HG02885 (cell line): ENCODE measurements around the gene LKAAEAR1.
"Not testable (repeated sequence)": the region's sequence is repeated elsewhere in the genome, so short reads cannot be mapped to it uniquely, and the experiment has no call there.

Experiments used
- ATAC-seq: cut with Tn5 transposase; IDR thresholded peaks from one replicate; pipeline ENCODE4 v1.9.1; 2021; ENCODE audit warnings: mild to moderate bottlenecking; ENCODE audit not compliant: unreplicated experiment, poor library complexity

LKAAEAR1 gene

DNA sequence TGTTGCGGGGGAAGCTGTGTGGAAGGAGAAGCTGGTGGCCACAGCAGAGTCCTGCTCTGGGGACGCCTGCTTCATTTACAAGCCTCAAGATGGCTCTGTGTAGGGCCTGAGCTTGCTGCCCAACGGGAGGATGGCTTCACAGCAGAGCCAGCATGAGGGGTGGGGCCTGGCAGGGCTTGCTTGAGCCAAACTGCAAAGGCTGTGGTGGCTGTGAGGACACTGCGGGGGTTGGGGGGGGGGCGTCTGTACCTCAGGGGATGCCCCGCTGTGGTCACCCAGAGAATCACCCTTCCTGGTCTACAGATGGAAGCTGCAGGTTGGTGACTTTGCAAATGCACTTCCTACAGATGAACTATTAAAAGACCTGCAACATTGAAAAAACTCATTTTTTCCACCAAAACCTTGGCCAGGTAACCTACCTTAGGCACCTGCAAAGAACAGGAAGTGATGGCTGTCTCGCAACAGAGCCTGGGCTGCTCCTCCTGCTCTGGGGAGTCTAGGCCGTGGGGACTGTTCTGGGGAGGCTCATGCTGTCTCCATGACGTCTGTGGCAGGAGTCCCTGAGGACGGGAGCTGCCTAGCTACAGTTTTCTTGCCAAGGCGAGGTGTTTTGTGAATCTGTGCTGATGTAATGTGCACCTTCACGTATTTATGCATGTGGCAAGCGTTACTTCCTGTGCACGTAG, 15.8 kb upstream of the LKAAEAR1 start:
- ATAC-seq: no peak

DNA sequence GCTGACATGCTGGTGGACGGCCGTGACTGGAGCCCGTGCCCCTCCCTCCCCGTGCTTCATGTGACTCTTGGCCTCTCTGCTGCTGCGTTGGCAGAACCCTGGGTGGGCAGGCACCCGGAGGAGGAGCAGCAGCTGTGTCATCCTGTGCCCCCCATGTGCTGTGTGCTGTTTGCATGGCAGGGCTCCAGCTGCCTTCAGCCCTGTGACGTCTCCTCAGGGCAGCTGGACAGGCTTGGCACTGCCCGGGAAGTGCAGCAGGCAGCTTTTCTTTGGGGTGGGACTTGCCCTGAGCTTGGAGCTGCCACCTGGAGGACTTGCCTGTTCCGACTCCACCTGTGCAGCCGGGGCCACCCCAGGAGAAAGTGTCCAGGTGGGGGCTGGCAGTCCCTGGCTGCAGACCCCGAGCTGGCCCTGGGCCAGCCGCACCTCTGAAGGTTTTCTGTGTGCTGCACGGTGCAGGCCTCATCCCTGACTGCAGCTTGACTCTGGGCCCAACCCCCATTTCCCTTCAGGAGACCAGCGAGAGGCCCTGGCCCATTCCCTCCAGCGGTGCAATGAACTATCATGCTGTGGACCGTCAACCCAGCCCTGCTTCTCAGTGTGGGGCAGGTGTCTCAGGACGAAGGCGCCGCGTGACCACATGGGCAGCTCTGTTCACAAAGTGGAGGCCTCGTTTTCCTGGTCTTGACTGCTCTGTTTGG, 15.0 kb upstream of the LKAAEAR1 start:
- ATAC-seq: no peak

DNA sequence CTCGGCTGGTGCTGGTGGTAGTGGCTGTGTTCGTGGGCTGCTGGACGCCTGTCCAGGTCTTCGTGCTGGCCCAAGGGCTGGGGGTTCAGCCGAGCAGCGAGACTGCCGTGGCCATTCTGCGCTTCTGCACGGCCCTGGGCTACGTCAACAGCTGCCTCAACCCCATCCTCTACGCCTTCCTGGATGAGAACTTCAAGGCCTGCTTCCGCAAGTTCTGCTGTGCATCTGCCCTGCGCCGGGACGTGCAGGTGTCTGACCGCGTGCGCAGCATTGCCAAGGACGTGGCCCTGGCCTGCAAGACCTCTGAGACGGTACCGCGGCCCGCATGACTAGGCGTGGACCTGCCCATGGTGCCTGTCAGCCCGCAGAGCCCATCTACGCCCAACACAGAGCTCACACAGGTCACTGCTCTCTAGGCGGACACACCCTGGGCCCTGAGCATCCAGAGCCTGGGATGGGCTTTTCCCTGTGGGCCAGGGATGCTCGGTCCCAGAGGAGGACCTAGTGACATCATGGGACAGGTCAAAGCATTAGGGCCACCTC, 14.3 kb upstream of the LKAAEAR1 start:
- ATAC-seq: no peak

DNA sequence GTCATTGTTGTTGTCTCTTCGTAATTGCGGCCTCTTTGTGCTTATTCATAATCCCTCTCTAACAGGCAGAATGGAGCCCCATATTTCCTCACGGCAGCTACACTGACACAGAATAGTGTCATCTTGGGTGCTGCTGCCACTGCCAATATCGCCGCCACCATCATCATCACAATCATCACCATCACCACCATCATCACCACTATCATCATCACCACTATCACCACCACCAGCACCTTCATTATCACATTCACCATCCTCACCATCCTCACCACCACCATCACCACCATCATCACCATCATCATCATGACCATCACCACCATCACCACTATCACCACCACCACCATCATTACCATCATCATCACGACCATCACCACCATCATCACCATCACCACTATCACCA, 12.3 kb upstream of the LKAAEAR1 start:
- ATAC-seq: no peak

- ATAC-seq: no peak
Measured at GRCh38 chr20:64095927-64096326, 11.7 kb upstream of the LKAAEAR1 start.

- no peak for ATAC-seq
Measured at GRCh38 chr20:64095455-64095854, 11.3 kb upstream of the LKAAEAR1 start.

DNA sequence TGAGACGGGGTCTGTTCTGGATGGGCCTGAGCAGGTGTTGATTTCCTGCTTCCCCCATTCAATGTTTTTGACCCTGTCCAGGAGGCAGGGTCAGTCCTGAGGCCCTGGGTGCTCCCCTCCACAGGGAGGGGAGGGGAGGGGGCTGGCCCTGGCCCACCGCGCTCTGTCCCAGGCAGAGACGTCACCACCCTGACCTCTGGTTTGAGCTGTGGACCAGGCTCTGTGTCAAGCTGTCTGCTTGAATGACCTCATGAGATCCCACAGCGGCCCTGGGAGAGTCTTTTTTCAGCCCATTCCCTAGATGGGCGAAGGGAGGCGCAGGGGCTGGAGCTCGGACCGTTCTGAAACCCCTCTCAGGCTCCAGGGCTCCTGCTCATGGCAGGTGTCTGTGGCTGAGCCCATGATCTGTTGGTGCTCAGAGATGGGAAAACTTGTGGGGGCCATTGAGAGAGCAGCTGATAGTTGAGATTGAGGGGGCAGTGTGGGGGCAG, 8.9 kb upstream of the LKAAEAR1 start:
- ATAC-seq: no peak

GRCh38 chr20:64092258-64093012, 8.2 kb upstream of the LKAAEAR1 start:
- ATAC-seq: no peak

- no peak for ATAC-seq
Measured at GRCh38 chr20:64091770-64092169, 7.6 kb upstream of the LKAAEAR1 start.

DNA sequence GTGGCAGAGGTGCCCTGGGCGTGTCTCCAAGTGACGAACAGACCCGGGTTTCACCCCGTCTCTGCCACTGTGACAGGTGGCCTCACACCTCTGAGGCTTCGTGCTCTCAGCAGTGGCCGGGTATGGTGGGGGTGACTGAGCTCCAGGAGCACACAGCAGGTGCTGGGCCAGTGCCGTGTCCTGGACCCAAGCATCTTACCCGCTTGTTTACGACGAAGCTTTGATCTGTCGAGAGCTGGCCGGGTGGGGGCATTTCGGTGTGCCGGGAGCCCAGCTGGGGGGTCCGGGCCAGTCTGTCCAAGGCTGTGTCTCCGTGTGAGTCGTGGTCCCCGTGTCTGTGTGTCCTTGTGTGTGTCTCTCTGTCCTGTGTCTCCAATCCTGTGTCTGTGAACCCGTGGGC, 7.1 kb upstream of the LKAAEAR1 start:
- ATAC-seq: no peak

GRCh38 chr20:64090165-64090564, 6.0 kb upstream of the LKAAEAR1 start:
- ATAC-seq: no peak

DNA sequence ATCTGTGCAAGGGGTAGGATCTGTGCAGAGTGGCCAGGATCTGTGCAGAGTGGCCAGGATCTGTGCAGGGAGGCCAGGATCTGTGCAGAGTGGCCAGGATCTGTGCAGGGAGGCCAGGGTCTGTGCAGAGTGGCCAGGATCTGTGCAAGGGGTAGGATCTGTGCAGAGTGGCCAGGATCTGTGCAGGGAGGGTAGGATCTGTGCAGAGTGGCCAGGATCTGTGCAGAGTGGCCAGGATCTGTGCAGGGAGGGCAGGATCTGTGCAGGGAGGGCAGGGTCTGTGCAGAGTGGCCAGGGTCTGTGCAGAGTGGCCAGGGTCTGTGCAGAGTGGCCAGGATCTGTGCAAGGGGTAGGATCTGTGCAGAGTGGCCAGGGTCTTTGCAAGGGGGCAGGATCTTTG, 4.4 kb upstream of the LKAAEAR1 start:
- not testable (repeated sequence) for ATAC-seq

DNA sequence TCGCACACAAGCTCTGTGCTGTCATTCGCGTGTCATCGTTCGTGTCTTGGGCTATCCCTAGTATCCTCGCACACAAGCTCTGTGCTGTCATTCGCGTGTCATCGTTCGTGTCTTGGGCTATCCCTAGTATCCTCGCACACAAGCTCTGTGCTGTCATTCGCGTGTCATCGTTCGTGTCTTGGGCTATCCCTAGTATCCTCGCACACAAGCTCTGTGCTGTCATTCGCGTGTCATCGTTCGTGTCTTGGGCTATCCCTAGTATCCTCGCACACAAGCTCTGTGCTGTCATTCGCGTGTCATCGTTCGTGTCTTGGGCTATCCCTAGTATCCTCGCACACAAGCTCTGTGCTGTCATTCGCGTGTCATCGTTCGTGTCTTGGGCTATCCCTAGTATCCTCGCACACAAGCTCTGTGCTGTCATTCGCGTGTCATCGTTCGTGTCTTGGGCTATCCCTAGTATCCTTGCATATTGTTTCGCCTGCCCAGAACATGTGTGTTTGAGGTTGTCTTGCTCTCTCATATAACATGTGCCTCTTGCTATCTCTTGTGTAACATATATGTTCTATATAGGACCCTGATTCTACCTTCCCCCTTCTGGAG, 3.1 kb upstream of the LKAAEAR1 start:
- not testable (repeated sequence) for ATAC-seq

- ATAC-seq: no peak
Measured at GRCh38 chr20:64086801-64087200, 2.6 kb upstream of the LKAAEAR1 start.

DNA sequence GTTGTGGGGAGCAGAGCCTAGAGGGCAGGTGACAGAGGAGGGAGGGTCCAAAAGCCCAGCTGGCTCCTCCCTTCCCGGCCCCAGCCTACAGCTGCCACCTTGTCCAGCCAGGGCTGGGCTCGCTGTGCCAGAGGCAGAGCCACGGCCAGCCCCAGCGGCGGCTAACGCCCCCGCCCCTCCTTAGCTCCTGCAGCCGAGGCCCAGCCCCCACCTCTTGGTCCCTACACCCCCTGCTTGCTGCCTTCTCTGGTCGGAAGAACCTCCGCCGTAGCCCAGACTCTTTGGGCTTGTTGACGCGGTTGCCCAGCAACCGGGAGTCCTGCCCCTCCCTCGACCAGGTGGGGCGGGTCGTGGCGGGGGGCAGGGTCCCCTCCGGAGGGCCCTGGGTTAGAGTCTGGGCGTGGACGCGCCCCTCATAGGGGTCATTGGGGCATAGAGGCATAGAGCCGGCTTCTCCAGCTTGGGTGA, 521 bp upstream of the LKAAEAR1 start:
- ATAC-seq: no peak

DNA sequence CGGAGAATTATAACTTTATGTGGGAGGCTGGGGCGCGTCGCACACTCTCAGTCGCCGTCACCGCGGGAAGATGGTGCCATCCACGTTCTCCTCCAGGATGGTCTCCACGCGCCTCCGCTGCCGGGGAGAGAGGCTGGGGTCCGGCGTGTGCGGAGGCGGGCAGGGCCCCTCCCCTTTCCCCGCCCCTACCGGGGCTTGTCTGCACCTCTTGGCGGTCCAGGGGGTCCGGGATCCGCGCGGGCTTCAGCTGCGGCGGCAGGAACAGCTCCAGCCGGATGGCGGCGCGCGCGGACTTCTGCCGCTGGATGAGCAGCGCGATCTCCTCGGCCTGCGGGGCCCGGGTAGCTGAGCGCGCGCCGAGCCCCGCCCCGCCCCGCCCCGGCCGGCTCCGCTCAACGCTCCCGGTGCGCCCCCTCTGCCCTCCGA, 807 bp downstream of the LKAAEAR1 start:
- ATAC-seq: no peak

- ATAC-seq: no peak
Measured at GRCh38 chr20:64082820-64083377, 1.3 kb downstream of the LKAAEAR1 start.

GRCh38 chr20:64082126-64082731, 2.0 kb downstream of the LKAAEAR1 start:
- ATAC-seq: no peak

DNA sequence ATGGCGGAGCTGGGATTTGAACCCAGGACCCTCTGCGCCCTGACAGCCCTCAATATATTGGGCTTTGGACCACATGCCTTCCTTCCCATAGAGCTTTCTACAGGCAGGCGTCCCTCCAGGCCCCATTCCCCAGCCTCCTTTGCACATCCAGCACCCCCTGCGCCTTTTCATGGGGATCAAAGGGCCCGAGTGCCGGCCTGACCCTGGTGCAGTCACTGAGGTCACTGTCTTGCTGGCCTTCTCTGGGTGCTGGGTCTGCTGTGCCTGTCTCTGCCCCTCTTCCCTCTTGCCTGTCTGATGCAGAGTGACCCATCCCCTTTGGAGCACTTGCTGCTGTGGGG, 2.6 kb downstream of the LKAAEAR1 start:
- no peak for ATAC-seq
